Endothelial cell (in vitro differentiated cells): Measurements from ENCODE around the gene ANKMY2. TPM values are rescaled to one million over a fixed set of nuclear protein-coding genes. Genes with fewer than 3 reads are reported as not detected.

Source experiments
- DNase-seq: peaks from one replicate; pipeline ENCODE4 v3.0.0; 2021; ENCODE audit warnings: low spot score
- H3K27ac Mint-ChIP-seq: one replicate; pipeline ENCODE4 v1.8.0; 2021; ENCODE audit warnings: mixed read lengths, inconsistent platforms; ENCODE audit not compliant: unreplicated experiment
- H3K27me3 Mint-ChIP-seq: one replicate; pipeline ENCODE4 v1.8.0; 2021; ENCODE audit warnings: mild to moderate bottlenecking, moderate library complexity, mixed read lengths, inconsistent platforms; ENCODE audit not compliant: unreplicated experiment
- H3K36me3 Mint-ChIP-seq: one replicate; pipeline ENCODE4 v1.8.0; 2021; ENCODE audit warnings: mild to moderate bottlenecking, low read depth, mixed read lengths, inconsistent platforms; ENCODE audit not compliant: unreplicated experiment
- H3K4me1 Mint-ChIP-seq: one replicate; pipeline ENCODE4 v1.8.0; 2021; ENCODE audit warnings: mild to moderate bottlenecking, mixed read lengths, inconsistent platforms; ENCODE audit not compliant: unreplicated experiment
- H3K4me3 Mint-ChIP-seq: one replicate; pipeline ENCODE4 v1.8.0; 2021; ENCODE audit warnings: mild to moderate bottlenecking, mixed read lengths, inconsistent platforms; ENCODE audit not compliant: unreplicated experiment
- H3K9me3 Mint-ChIP-seq: one replicate; pipeline ENCODE4 v1.8.0; 2021; ENCODE audit warnings: mixed read lengths, inconsistent platforms; ENCODE audit not compliant: unreplicated experiment
- total RNA-seq: library from RNA; stranded (reverse); fragmentation: NEBNext Ultra II Directional; extraction: Animal tissue kit (Norgen Biotek cat#: 25700); gene quantifications from one replicate; pipeline ENCODE4 v1.2.1, GENCODE V29; 2021; ENCODE audit not compliant: unreplicated experiment
- TF ChIP-seq, protein P1 (sequence below): fragments of 200-600 bp; sonication (generic); IDR thresholded peaks from one replicate; pipeline ENCODE4 v1.5.0; 2021; ENCODE audit warnings: antibody characterized with exemption; ENCODE audit not compliant: unreplicated experiment

ANKMY2 gene
- total RNA-seq, 1 donor from 2014 or later = 20.5 TPM

DNA sequence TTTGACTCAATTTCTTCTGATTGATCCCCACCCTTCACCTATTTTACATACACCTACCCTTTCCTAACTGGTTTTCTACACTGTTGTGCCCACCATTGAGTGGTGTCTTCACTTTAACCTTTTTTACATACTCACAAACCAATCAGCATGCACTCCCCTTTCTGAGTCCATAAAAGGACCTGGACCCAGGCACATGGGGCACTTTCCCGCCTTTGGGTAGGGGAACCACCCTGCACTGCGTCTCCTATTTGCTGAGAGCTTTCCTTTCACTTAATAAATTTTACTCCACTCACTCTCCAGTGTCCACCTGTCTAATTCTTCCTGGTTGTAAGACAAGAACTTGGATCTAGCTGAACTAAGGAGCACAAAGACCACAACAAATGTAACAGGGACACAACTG, 33.8 kb downstream of the ANKMY2 start:
- Mint-ChIP-seq H3K36me3 (peaks cover 18% of the 10 kb centered on the region), H3K4me1 (no peaks in the 10 kb centered on the region), H3K27me3 (no peaks in the 10 kb centered on the region), H3K27ac (no peak overlapping the region), H3K9me3 (no peaks in the 10 kb centered on the region), H3K4me3 (no peak overlapping the region)
- TF ChIP-seq, protein P1, sequence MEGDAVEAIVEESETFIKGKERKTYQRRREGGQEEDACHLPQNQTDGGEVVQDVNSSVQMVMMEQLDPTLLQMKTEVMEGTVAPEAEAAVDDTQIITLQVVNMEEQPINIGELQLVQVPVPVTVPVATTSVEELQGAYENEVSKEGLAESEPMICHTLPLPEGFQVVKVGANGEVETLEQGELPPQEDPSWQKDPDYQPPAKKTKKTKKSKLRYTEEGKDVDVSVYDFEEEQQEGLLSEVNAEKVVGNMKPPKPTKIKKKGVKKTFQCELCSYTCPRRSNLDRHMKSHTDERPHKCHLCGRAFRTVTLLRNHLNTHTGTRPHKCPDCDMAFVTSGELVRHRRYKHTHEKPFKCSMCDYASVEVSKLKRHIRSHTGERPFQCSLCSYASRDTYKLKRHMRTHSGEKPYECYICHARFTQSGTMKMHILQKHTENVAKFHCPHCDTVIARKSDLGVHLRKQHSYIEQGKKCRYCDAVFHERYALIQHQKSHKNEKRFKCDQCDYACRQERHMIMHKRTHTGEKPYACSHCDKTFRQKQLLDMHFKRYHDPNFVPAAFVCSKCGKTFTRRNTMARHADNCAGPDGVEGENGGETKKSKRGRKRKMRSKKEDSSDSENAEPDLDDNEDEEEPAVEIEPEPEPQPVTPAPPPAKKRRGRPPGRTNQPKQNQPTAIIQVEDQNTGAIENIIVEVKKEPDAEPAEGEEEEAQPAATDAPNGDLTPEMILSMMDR = no peak
- DNase-seq = no peak

DNA sequence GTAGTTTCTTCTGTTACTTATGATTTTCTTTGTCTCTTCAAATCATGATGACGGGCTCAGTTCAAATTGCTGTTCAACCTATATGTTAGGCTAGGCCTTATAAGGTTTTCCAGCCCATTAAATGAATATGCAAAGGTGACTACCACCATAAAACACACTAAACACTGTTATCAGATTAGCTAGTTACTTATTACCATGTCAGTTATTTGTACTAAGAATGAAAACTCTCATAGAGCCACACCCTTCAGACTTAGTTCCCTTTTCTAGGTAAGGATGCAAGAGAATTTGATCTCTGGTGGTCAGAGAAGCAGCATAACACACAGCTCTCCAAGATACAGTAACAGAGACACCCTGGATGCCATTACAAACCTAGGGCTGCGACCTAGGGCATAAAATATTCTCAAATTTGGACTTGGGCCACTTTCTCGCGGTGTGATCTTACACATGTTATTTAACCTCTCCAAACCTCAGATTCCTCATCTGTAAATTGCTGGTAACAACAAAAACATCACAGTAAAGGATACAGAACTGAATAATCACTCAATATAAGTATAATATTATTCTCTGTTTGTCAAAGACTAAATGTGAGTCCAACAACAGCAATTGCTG, 35.6 kb downstream of the ANKMY2 start:
- Mint-ChIP-seq H3K27me3 (no peaks in the 10 kb centered on the region), H3K27ac (no peak overlapping the region), H3K4me1 (no peaks in the 10 kb centered on the region), H3K36me3 (peaks cover 17% of the 10 kb centered on the region), H3K4me3 (no peak overlapping the region), H3K9me3 (no peaks in the 10 kb centered on the region)
- no peak for DNase-seq
- TF ChIP-seq, protein P1 = no peak

DNA sequence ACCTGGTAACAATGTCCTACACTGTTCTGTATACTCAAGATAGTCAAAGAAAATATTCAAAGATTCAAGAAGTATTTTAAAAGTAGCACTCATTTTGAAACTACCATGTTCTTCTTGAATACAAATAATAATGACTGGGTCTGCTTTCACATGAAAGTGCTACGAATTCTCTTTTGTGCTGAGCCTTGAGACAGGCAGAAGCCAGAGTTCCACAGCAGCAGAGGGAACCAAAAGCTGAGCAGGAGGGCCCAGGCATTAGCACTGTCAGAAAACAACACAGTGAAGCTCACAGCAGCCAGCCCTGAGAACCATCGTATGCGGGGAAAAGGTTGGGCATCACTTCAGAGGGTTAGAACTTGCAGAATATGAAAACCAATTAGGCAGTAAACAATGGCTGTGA, 38.9 kb downstream of the ANKMY2 start:
- H3K27me3 Mint-ChIP-seq = no peaks in the 10 kb centered on the region
- no peak overlapping the region for H3K27ac Mint-ChIP-seq
- TF ChIP-seq, protein P1 = no peak
- H3K4me1 Mint-ChIP-seq = no peaks in the 10 kb centered on the region
- peaks cover 26% of the 10 kb centered on the region for H3K36me3 Mint-ChIP-seq
- no peaks in the 10 kb centered on the region for H3K9me3 Mint-ChIP-seq
- H3K4me3 Mint-ChIP-seq = no peak overlapping the region
- DNase-seq = no peak

DNA sequence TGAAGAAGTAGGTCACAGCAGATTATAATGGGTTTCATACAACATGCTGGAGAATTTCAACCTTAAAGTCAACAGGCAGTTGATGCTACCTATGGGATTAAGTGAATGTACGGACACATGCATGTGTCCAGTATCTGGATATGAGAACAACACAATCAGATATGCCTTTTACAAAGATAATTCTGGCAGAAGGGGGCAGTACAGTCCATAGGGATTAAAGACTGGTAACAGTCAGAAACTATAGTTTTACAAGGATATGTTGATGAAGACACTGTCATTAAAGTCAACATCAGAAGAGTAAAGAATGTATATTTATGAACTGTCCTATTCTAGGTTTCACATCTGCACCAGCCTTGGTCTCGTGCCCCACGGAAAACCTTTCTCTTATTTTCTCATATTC, 41.5 kb downstream of the ANKMY2 start:
- TF ChIP-seq, protein P1 = no peak

DNA sequence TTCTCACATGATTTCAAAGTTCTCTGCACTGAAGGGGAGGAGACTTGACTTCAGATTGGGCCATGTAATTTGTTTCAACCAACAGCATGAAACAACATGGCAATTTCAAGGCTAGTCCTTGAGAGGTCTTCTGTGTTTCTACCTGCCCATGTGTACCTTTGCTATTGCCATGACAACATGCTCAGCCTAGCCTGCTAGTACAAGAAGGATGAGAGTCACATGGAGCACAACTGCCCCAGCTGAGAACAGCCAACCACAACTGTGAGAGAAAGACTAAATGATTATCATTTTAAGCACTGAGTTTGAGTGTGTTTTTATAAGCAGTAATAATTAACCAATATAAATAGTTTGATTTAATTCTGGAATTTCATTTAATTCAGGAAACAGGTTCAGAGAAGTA, 41.9 kb downstream of the ANKMY2 start:
- no peaks in the 10 kb centered on the region for H3K27me3 Mint-ChIP-seq
- H3K36me3 Mint-ChIP-seq = peaks cover 28% of the 10 kb centered on the region
- H3K27ac Mint-ChIP-seq = no peak overlapping the region
- no peak overlapping the region for H3K4me3 Mint-ChIP-seq
- H3K9me3 Mint-ChIP-seq = no peaks in the 10 kb centered on the region
- no peak for DNase-seq
- H3K4me1 Mint-ChIP-seq = peaks cover 13% of the 10 kb centered on the region
- TF ChIP-seq, protein P1 = no peak

More for the DNA sequence above, 41.5 kb downstream of the ANKMY2 start:
- Mint-ChIP-seq H3K36me3 (peaks cover 26% of the 10 kb centered on the region), H3K4me3 (no peak overlapping the region), H3K27me3 (no peaks in the 10 kb centered on the region), H3K27ac (no peak overlapping the region), H3K4me1 (peaks cover 13% of the 10 kb centered on the region), H3K9me3 (no peaks in the 10 kb centered on the region)
- DNase-seq = no peak
